Activated CD4-positive, alpha-beta T cell treated with anti-CD3 and anti-CD28 coated beads for 4 hours (primary cell): ENCODE results near the gene SMPD1.
"Not testable (repeated sequence)": the region's sequence is repeated elsewhere in the genome, so short reads cannot be mapped to it uniquely, and the experiment has no call there.

Source experiments
- DNase-seq, 2 donors: peaks; one replicate each; pipeline ENCODE4 v3.0.0-alpha.2; 2020

SMPD1 gene

DNA sequence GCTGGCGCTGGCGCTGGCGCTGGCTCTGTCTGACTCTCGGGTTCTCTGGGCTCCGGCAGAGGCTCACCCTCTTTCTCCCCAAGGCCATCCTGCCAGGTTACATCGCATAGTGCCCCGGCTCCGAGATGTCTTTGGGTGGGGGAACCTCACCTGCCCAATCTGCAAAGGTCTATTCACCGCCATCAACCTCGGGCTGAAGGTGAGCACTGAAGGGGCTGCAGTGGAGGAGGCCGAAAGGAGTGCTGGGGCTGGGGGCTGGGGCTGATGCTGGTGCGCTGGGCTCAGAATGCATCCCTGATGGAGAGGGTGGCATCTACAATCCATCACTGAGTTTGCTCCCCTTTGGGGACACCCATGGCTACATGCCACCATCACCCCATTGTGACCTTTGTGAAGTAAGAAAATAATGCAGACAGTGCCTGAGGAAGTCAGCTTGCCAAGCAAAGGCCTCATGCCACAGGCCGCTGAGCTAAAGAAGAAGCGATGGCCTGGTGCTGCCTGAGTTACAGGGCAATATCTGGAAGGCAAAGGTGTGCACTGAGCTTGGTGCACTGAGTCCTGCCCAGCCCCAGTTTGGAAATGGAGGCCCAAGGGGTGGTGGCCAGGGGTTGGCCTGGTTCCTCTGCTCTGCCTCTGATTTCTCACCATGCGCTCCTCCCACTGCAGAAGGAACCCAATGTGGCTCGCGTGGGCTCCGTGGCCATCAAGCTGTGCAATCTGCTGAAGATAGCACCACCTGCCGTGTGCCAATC, 620 bp downstream of the SMPD1 start:
- DNase-seq = no peak

DNA sequence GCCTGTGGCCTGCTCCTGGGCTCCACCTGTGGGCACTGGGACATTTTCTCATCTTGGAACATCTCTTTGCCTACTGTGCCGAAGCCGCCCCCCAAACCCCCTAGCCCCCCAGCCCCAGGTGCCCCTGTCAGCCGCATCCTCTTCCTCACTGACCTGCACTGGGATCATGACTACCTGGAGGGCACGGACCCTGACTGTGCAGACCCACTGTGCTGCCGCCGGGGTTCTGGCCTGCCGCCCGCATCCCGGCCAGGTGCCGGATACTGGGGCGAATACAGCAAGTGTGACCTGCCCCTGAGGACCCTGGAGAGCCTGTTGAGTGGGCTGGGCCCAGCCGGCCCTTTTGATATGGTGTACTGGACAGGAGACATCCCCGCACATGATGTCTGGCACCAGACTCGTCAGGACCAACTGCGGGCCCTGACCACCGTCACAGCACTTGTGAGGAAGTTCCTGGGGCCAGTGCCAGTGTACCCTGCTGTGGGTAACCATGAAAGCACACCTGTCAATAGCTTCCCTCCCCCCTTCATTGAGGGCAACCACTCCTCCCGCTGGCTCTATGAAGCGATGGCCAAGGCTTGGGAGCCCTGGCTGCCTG, 1.4 kb downstream of the SMPD1 start:
- DNase-seq = no peak

DNA sequence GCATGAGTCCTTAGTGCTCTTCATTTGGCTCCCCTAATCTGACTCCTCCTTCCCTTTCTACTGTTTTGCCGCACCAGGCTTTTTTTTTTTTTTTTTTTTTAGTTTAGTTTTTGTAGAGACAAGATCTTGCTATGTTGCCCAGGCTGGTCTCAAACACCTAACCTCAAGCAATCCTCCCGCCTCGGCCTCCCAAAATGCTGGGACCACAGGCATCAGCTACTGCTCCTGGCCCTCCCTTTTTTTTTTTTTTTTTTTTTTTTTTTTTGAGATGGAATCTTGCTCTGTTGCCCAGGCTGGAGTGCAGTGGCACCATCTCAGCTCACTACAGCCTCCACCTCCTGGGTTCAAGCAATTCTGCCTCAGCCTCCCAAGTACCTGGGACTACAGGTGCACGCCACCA, 2.0 kb downstream of the SMPD1 start:
- not testable (repeated sequence) for DNase-seq

DNA sequence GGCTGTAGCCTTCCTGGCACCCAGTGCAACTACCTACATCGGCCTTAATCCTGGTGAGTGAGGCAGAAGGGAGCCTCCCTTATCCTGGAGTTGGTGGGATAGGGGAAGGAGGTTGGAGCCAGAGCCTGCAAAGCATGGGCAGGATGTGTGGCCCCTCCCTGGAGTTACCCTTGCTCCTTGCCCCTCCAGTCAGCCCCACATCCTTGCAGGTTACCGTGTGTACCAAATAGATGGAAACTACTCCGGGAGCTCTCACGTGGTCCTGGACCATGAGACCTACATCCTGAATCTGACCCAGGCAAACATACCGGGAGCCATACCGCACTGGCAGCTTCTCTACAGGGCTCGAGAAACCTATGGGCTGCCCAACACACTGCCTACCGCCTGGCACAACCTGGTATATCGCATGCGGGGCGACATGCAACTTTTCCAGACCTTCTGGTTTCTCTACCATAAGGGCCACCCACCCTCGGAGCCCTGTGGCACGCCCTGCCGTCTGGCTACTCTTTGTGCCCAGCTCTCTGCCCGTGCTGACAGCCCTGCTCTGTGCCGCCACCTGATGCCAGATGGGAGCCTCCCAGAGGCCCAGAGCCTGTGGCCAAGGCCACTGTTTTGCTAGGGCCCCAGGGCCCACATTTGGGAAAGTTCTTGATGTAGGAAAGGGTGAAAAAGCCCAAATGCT, 3.9 kb downstream of the SMPD1 start:
- no peak for DNase-seq

DNA sequence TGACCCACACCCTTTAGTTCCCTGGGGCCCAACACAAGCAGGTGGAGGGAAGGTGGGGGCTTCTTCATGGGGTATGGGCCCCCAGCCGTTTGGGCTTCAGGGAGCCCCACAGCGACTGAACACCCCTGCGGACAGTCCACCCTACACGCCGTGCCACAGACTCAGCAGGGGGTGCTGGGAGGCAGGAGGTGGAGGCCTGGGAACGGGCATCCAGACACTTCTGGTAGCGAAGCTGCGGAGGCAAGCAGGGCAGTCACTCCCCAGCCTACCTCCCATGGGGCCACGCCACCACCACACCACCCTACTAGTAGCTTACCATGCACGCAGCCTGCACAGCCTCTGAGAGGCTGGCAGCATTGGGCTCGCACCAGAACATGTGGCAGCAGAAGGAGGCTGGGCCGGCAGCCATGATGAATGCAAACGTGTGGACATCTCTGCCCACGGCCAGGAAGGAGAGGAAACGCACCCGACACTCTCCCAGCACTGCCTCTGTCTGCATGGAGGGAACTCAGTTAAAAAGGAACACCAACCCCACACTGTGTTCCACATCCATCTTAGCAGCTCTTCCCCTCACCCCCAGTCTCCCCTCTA, 5.3 kb downstream of the SMPD1 start:
- DNase-seq = no peak

DNA sequence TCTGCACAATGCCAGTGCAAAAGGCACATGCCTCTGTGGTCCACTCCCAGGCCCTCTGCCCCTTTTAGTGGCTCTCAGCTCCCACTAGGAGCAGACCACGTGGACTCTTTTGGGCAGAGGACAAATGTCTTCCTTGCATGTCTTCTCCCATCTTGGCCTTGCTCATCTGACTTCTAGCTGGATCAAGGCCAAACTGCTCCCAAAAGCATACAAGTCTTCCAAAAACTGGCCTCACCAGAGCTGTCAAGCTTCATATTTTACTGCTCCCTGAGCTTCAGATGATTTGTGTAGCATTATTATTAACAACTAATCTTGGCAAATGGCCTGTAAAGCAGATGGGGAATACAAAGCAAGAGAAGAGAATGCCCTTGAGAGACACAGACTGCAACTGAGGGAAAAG, 6.9 kb downstream of the SMPD1 start:
- no peak for DNase-seq

DNA sequence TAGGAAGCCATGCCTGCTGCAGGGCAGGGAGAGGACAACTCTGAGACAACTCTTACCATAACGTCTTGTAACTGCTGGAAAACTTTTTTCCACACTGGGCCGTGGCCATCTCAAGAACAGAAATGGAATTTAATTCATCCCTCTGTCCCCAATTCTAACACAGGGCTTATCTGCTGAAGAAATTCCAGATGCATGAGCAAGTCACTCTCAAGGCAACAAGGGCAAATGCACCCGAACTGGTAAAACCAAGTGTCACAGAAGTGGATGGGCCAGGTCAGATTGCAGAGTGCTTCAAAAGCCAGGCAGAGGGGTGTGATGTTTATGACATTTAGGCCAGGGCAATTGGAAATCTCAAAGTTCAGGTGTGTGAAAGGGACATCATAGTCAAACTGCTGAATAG, 7.4 kb downstream of the SMPD1 start:
- DNase-seq = no peak

DNA sequence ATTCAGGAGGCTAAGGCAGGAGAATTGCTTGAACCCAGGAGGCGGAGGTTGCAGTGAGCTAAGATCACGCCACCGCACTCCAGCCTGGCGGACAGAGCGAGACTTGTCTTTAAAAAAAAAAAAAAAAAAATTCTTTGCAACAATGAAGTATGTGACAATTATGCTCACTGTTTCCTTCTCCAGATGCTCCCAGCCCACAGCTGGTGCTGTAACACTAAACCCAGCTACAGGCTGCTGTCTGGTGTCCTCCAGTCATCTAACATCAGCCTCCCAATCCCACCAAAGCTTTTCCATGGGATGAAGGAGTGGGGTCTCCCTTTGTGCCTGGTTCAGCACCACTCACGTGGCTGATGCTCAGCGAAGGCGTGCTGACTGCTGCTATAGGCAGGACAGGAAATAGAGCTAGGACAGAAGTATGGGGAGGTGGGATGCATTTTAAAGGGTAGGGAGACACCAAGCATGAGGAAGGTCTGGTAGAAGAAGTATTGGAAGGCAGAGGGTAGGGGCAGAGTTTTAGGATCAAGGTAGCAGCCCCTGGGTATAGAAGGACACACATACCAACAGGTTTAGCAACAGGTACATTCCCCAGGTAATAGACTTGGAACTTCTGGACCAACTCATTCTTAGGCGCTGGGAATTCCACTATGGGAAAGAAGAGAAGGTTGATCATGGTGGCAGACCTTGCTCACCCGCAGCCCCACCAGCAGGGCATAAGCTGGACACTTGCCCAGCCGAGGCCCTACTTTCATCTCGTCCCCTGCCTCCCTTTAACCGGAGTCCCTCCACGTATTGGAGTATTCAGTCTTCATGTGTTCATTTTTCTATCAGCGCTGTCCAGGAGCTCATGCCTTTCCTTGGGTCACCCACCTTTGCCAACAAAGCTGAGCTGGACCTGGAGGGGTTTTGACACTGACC, 10.4 kb downstream of the SMPD1 start:
- DNase-seq = no peak

DNA sequence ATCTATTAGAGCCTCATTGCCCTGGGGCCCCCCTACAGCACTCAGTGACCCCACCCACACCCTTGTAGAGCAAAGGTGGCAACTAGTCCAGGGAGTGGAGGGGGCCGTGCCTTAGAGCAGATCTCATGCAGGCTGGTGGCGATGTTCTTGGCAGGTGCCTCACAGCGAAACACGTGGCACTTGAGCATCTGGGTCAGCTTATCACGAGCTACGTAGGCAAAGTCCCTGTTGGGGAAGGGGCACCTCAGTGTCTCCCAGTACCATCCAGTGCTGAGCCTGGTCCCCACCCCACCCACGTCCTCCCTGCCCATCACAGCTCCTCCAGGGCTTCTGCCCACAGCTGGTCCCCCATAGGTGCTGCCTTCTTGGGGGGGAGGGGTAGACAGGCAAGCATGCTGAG, 11.2 kb downstream of the SMPD1 start:
- no peak for DNase-seq

DNA sequence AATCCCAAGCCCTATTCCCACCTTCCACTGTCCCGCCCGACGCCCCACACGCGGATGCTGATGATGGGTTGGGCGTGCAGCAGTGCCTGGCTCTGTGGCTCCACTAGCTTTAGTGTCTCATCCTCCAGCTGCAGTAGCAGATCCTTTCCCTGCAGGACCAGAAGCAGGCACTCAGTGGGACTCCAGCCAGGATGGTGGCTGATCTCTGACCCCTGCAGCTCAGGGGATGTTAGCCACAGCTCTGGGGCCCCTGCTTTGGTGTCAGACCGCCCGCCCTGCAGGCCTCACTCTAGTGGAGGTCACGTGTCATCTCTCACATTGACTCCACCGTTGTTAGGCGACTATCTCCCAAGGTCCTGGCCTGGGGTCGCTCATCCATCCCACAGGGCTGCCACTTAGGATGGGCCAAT, 11.8 kb downstream of the SMPD1 start:
- DNase-seq = no peak

DNA sequence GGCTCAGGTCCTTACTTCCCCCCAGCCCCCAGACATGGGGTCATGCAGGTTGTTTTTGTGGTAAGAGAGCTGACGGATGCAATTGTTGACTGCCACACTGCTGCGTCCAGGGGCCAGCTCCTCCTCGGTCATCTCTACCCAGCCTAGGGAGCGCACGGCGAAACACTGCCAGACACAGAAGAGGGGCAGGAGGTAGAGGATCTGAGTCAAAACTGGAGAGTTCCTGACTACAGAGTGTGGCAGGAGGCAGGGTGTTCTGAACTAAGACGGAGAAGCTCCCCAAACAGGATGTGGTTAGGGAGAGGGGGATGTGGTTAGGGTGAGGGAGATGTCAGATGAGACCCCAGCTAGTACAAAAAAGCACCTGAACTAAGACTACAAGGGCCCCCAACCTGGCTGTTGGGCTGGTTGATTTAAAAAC, 12.3 kb downstream of the SMPD1 start:
- DNase-seq = peak; percentile 51 to 52

DNA sequence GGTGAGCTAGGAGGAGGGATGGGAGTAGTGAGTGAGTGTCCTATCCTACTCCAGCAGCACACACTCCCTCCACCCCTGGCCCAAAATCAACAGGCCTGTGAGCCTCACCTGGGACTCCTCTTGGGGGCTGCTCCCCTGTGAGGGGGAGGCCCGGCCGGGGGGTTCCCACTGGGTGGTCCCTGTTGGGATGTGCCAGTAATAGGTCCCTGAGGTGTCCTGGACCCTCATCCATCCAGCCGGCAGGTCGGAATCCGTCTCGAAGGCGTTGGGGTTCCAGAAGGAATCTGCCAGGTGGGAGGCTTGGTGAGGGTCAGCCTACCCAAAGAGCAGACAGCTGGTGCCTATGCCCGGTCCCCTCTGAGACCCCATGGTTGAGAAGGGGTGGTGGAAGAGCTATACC, 13.3 kb downstream of the SMPD1 start:
- DNase-seq = no peak

DNA sequence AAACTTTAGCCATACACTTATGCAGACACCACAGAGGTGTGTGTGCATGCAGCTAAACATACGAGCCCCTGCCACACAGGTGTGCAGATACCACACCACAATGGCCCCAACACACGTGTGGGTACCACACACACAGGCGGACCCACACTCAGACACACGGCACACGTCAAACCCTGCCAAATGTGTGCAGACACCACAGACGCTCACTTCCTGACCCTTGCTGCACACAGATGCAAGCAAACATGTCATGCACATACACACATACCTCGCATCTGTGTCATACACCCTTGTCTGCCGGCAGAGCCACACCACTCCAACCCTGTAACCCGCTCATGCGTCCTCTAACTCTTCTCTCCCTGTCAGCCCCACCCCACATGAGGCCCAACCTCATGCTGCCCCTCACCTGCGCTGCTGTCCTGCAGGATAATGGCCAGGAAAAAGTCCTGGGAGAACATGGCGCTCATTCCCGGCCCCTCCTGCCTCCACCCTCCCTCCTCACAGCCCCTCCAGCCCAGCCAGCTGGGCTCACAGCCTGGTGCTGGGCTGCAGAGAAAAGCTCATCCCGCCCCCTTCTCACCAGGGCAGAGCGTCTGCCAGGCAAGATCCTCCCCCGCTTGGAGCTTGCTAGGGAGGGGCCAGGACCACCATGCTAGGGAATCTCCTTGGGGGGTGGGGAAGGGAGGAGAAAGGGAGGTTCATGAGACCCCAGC, 14.2 kb downstream of the SMPD1 start:
- DNase-seq = no peak

DNA sequence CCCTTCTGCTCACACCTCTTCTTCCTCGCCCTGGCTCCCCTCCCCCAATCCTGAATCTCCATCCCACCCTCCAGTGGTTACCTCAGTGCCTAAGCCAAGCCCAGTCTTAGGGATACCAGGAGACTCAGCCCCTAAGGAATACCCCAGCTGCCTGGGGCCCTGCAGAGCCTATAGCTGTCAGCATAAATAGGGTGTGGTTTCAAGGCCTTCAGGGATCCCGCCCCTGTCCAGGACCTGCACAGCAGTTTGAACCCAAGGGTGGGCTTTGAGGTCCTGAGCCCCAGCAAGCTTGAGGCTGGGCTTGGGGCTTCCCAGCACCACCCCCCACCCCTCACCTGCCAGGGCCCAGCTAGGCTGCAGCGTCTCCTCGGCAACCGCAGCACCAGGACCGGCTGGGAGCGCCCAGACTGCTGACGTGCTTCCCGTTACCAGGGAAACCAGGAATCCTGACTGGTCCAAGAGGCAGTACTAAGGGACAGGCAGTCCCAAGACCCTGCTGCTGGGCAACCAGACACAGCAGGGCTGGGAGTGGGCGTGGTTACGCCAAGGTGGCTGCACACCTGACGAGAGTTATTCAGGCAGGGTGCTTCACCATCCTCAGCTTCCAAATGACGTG, 14.9 kb downstream of the SMPD1 start:
- no peak for DNase-seq

DNA sequence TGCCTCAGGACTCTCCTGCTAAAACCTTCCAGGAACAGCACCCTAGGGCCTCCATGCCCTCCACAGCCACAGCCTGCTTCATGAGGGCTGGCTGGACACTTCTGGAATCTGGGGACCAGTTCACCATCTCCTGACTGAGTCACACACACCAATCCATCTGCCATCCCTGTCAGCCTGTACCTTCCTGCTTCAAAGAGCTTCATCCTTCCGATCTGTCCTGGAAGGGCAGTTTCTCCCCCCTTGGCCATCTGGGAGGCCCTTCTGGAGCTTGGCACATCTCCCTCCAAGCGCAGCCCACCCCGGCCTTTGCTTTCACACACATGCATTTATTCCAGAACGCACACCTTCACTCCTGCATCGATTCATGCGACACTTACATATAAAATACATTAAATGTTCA, 15.6 kb downstream of the SMPD1 start:
- DNase-seq = no peak

DNA sequence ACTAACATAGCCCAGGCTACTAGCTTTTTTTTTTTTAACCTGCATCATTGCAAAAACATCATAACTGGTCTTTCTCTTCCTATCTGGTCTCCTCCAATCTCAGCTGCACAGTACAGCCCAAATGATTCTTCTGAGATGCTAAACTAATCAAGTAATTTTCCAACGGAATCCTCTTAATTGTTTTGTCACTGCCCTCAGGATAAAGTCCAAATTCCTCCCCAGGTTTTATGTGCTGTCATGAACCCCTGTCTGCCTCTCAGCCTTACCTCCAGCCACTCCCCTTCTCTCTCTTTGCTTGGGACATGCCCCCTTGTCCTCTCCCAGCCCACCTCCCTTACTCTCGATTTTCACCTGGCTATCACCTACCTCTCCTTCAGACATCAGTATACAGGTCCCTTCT, 16.1 kb downstream of the SMPD1 start:
- DNase-seq = no peak

DNA sequence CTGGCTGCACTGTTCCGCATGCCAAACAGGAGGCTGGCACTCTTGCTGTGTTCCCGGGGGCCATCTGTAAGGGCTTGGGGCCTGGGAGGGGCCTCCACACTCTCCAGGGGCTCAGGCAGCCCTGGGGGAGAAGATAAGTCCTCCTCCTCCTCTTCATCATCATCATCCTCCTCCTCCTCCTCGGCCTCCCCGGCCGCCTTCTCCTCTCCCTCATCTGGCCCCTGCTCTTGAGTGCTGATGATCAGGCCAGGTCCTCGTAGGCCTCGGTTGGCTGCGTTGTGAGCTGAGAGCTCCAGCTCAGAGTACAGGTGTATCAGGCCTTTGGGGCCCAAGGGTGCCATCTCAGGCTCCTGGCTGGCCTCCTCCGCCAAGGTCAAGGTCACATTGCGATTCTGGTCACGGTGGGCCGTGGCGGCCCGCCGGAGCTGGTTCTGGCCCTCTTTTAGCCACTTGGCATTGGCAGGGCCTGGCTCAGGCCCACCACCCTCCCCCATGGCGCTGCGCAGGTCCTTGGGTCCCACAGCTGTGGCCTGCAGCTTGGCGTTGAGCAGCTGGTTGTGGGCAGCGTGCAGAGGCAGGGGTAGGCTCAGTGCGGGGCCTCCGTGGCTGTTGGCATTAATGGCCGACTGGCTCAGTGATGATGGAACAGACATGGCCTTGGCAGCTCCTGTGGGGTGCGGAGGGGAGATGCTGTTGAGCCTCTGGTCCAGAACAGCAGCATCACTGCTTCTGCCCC, 20.6 kb downstream of the SMPD1 start:
- no peak for DNase-seq

DNA sequence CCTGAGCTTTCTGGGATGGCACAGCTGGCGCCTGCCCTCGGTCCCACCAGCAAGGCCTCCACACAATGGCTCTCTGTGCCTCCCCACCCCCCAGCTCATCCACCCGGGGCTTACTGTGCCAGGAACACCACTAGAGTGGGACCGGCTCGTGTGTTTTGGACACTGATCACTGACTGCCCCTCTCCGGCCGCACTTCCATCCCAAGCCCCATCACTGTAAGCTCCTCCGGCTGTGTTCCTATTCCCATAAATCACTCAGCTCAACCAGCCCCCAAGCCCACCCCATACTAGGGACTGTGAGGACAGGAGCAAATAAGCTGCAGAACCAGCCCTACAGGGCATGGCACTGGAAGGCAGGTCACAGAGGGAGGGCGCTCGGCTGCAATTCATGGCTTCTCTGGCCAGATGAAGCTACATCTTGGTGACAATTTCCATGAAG, 21.3 kb downstream of the SMPD1 start:
- DNase-seq = no peak

DNA sequence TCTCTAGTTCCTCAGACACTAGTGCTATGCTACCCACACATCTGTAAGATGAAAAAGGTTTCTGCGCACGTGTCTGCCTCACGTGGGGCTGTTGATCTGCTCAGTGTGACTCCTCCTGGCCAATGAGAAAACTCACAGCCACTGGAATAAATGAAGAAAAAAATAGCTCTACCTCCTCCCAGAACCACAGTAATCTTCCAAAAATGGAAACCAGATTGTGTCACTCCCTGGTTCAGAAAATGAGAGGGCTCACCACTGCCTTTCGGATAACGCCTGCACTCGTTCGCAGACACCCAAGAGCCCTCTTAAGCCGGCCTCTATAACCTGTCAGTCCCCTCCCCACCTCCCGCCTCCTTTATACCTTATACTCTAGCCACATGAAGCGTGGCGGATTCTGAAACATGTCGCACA, 23.5 kb downstream of the SMPD1 start:
- peak; percentile 63 to 67 for DNase-seq

DNA sequence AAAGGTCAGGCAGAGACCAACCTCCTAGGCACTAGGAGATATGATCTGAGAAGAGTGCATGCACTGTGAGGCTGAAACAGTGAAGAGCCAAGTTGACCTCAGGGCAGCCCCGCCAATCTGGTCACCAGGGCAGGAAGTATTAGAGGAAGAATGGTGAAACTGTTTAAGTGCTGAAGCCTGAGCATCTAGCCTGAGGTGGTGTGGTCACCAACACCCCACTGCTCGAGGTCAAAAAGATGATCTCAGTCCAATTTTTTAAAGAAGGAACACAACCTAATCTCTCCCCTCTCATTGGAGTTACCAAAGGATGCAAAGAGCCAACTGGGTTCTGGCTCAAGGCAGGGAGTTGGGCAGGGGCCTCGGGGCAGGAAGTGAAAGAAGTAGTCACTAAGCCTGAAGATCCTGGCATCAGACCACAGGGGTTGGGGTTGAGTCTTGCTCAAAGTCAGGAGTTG, 24.6 kb downstream of the SMPD1 start:
- no peak for DNase-seq

DNA sequence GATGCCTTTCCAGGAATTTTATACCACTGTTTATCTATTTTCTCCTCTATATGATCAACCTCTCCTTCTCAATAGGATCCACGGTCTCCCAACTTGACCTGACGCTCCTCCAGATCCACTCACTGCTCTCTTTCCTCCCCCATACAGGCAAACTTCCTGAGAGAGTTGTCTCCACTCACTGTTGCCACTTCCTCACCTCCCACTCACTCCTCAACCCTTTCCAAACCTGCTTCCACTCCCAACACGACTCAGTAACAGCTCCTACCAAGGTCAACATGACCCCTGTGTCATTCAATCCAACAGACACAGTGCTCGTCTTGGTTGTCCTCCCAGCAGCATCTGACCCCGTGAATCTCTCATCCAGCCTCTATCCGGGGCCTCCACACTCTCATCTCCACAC, 25.5 kb downstream of the SMPD1 start:
- DNase-seq = no peak
